Endothelial cell (in vitro differentiated cells): ENCODE measurements around the gene IL13. TPM values are rescaled to one million over a fixed set of nuclear protein-coding genes. Genes with fewer than 3 reads are reported as not detected.
A peak's percentile ranks its signal among the peaks of the same experiment; 100 is the strongest.

ENCODE experiments used
- DNase-seq: peaks from one replicate; pipeline ENCODE4 v3.0.0; 2021; ENCODE audit warnings: low spot score
- H3K27ac Mint-ChIP-seq: one replicate; pipeline ENCODE4 v1.8.0; 2021; ENCODE audit warnings: mixed read lengths, inconsistent platforms; ENCODE audit not compliant: unreplicated experiment
- H3K27me3 Mint-ChIP-seq: one replicate; pipeline ENCODE4 v1.8.0; 2021; ENCODE audit warnings: mild to moderate bottlenecking, moderate library complexity, mixed read lengths, inconsistent platforms; ENCODE audit not compliant: unreplicated experiment
- H3K36me3 Mint-ChIP-seq: one replicate; pipeline ENCODE4 v1.8.0; 2021; ENCODE audit warnings: mild to moderate bottlenecking, low read depth, mixed read lengths, inconsistent platforms; ENCODE audit not compliant: unreplicated experiment
- H3K4me1 Mint-ChIP-seq: one replicate; pipeline ENCODE4 v1.8.0; 2021; ENCODE audit warnings: mild to moderate bottlenecking, mixed read lengths, inconsistent platforms; ENCODE audit not compliant: unreplicated experiment
- H3K4me3 Mint-ChIP-seq: one replicate; pipeline ENCODE4 v1.8.0; 2021; ENCODE audit warnings: mild to moderate bottlenecking, mixed read lengths, inconsistent platforms; ENCODE audit not compliant: unreplicated experiment
- H3K9me3 Mint-ChIP-seq: one replicate; pipeline ENCODE4 v1.8.0; 2021; ENCODE audit warnings: mixed read lengths, inconsistent platforms; ENCODE audit not compliant: unreplicated experiment
- CTCF ChIP-seq: fragments of 200-600 bp; sonication (generic); IDR thresholded peaks from one replicate; pipeline ENCODE4 v1.5.0; 2021; ENCODE audit warnings: antibody characterized with exemption; ENCODE audit not compliant: unreplicated experiment
- total RNA-seq: library from RNA; stranded (reverse); fragmentation: NEBNext Ultra II Directional; extraction: Animal tissue kit (Norgen Biotek cat#: 25700); gene quantifications from one replicate; pipeline ENCODE4 v1.2.1, GENCODE V29; 2021; ENCODE audit not compliant: unreplicated experiment

Gene IL13
- total RNA-seq, 1 donor from 2014 or later = not detected

GRCh38 chr5:132695956-132696355 lies 38.0 kb downstream of the IL13 start:
- Mint-ChIP-seq H3K36me3 (peaks cover 17% of the 10 kb centered on the region), H3K9me3 (no peaks in the 10 kb centered on the region), H3K4me3 (no peak overlapping the region), H3K27ac (no peak overlapping the region), H3K4me1 (no peaks in the 10 kb centered on the region), H3K27me3 (no peaks in the 10 kb centered on the region)
- no peak for TF ChIP-seq CTCF
- no peak for DNase-seq

GRCh38 chr5:132704875-132705274 lies 46.9 kb downstream of the IL13 start:
- Mint-ChIP-seq H3K4me1 (peaks cover 5% of the 10 kb centered on the region), H3K9me3 (no peaks in the 10 kb centered on the region), H3K27ac (no peak overlapping the region), H3K27me3 (no peaks in the 10 kb centered on the region), H3K36me3 (peaks cover 9% of the 10 kb centered on the region), H3K4me3 (no peak overlapping the region)
- no peak for DNase-seq
- TF ChIP-seq CTCF = no peak

GRCh38 chr5:132708645-132709044 lies 50.7 kb downstream of the IL13 start:
- Mint-ChIP-seq H3K36me3 (no peaks in the 10 kb centered on the region), H3K9me3 (no peaks in the 10 kb centered on the region), H3K4me1 (peaks cover 5% of the 10 kb centered on the region), H3K27ac (peak overlapping the region; percentile 69), H3K27me3 (peaks cover 3% of the 10 kb centered on the region), H3K4me3 (no peak overlapping the region)
- no peak for DNase-seq
- no peak for TF ChIP-seq CTCF

Other genes starting within 250 kb of the IL13 start
- 7.1 TPM for gene IRF1, start 167.4 kb upstream of the IL13 start, total RNA-seq
- not detected for gene IL5, start 114.7 kb upstream of the IL13 start, total RNA-seq
- 20.0 TPM for gene RAD50, start 101.2 kb upstream of the IL13 start, total RNA-seq
- gene IL4, start 15.8 kb downstream of the IL13 start, total RNA-seq = not detected
- 11.5 TPM for gene KIF3A, start 79.4 kb downstream of the IL13 start, total RNA-seq
- gene CCNI2, start 89.3 kb downstream of the IL13 start, total RNA-seq = not detected
- gene SEPTIN8, start 119.1 kb downstream of the IL13 start, total RNA-seq = 22.8 TPM
- gene SOWAHA, start 155.1 kb downstream of the IL13 start, total RNA-seq = not detected
- 5.6 TPM for gene SHROOM1, start 172.5 kb downstream of the IL13 start, total RNA-seq
- 0.33 TPM for gene GDF9, start 208.3 kb downstream of the IL13 start, total RNA-seq
- gene UQCRQ, start 208.5 kb downstream of the IL13 start, total RNA-seq = 152 TPM
- 0.82 TPM for gene LEAP2, start 215.5 kb downstream of the IL13 start, total RNA-seq